Activated CD4-positive, alpha-beta T cell treated with anti-CD3 and anti-CD28 coated beads, Interleukin-2, amount 10 ng/mL, durations not matched to agents 24 days and 14 days (primary cell): ENCODE data around the gene PHYKPL. TPM values are rescaled to one million over a fixed set of nuclear protein-coding genes. Genes with fewer than 3 reads are reported as not detected.
"Not testable (repeated sequence)": the region's sequence is repeated elsewhere in the genome, so short reads cannot be mapped to it uniquely, and the experiment has no call there.

Experiments
- DNase-seq: peaks from one replicate; pipeline ENCODE4 v3.0.0; 2022
- H3K27ac Mint-ChIP-seq: one replicate; pipeline ENCODE4 v1.8.0; 2022; ENCODE audit warnings: mild to moderate bottlenecking, mixed read lengths
- H3K27me3 Mint-ChIP-seq: one replicate; pipeline ENCODE4 v1.8.0; 2022; ENCODE audit warnings: mixed read lengths
- H3K36me3 Mint-ChIP-seq: one replicate; pipeline ENCODE4 v1.8.0; 2022; ENCODE audit warnings: low read depth, mild to moderate bottlenecking, mixed read lengths
- H3K4me1 Mint-ChIP-seq: one replicate; pipeline ENCODE4 v1.8.0; 2021; ENCODE audit warnings: mixed read lengths
- H3K4me3 Mint-ChIP-seq: one replicate; pipeline ENCODE4 v1.8.0; 2022; ENCODE audit warnings: mild to moderate bottlenecking, moderate library complexity, mixed read lengths
- H3K9me3 Mint-ChIP-seq: one replicate; pipeline ENCODE4 v1.8.0; 2021; ENCODE audit warnings: mixed read lengths
- intact Hi-C: fragments of 100-400 bp; cut with micrococcal nuclease; formaldehyde crosslinking; loops from one replicate; pipeline ENCODE4 v1.15.1; 2023
- total RNA-seq: library from RNA; stranded (reverse); gene quantifications from 2 replicates; pipeline ENCODE4 v1.2.3, GENCODE V29; 2022

The PHYKPL gene
- total RNA-seq, 1 donor from 2014 or later, result 77.8 TPM

GRCh38 chr5:178199581-178200434, 32.8 kb downstream of the PHYKPL start:
- H3K9me3 Mint-ChIP-seq, result no peaks in the 10 kb centered on the region
- intact Hi-C loops, result no loop called here
- no peak overlapping the region for H3K4me3 Mint-ChIP-seq
- peaks cover 4% of the 10 kb centered on the region for H3K36me3 Mint-ChIP-seq
- H3K4me1 Mint-ChIP-seq, result peaks cover 2% of the 10 kb centered on the region
- DNase-seq, result no peak
- peaks cover 8% of the 10 kb centered on the region for H3K27me3 Mint-ChIP-seq
- H3K27ac Mint-ChIP-seq, result no peak overlapping the region

DNA sequence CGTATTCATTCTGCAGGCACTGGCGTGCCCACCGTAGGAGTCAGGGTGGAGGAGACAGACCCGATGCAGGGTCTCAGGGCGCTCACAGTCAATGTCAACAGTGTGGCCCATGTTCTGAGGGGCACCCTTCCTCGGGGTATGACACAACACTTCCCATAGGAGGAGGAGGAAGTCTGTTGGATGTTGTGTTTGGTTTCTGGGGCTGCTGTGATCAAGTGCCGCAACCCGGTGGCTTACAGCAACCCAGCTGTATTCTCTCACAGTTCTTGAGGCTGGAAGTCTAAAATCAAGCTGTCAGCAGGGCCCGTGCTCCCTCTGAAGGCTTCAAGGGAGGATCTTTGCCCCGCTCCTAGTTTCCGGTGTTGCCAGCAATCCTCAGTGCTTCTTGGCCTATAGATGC, 33.9 kb downstream of the PHYKPL start:
- no peak overlapping the region for H3K4me3 Mint-ChIP-seq
- H3K36me3 Mint-ChIP-seq, result no peaks in the 10 kb centered on the region
- peaks cover 6% of the 10 kb centered on the region for H3K4me1 Mint-ChIP-seq
- intact Hi-C loops, result no loop called here
- no peak for DNase-seq
- H3K27me3 Mint-ChIP-seq, result peaks cover 11% of the 10 kb centered on the region
- no peak overlapping the region for H3K27ac Mint-ChIP-seq
- no peaks in the 10 kb centered on the region for H3K9me3 Mint-ChIP-seq

GRCh38 chr5:178198151-178198550, 34.5 kb downstream of the PHYKPL start:
- H3K9me3 Mint-ChIP-seq, H3K36me3 Mint-ChIP-seq, H3K4me3 Mint-ChIP-seq, intact Hi-C loops, H3K4me1 Mint-ChIP-seq, H3K27ac Mint-ChIP-seq, DNase-seq: not testable (repeated sequence)
- H3K27me3 Mint-ChIP-seq, result peaks cover 15% of the 10 kb centered on the region

GRCh38 chr5:178196986-178197385, 35.6 kb downstream of the PHYKPL start:
- no peaks in the 10 kb centered on the region for H3K9me3 Mint-ChIP-seq
- intact Hi-C loops, result no loop called here
- no peak for DNase-seq
- H3K4me1 Mint-ChIP-seq, result peaks cover 12% of the 10 kb centered on the region
- H3K4me3 Mint-ChIP-seq, result no peak overlapping the region
- no peak overlapping the region for H3K27ac Mint-ChIP-seq
- H3K36me3 Mint-ChIP-seq, result no peaks in the 10 kb centered on the region
- peaks cover 24% of the 10 kb centered on the region for H3K27me3 Mint-ChIP-seq

DNA sequence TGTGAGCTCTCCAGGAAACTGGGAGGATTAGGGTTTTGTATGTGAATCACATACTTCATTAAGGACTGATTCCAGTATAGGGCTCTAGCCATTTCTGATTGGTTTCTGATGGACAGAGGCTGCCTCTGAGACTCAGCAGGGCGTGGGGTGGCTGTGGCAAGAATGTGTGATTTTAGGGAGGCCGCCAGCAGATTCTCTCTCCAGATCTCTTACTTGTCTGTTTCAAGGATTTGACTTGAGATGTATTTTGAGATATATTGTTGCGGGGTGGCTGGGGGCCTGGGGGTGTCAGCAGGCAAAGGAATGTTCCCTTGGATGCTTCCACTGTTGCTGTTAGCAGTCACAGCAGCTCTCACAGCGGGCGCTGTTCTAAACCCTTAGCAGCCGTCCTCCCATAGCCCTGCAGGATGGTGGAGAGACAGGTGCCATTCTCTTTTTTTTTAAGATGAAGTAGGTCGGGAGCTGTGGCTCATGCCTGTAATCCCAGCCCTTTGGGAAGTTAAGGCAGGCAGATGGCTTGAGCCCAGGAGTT, 36.3 kb downstream of the PHYKPL start:
- peaks cover 24% of the 10 kb centered on the region for H3K27me3 Mint-ChIP-seq
- H3K27ac Mint-ChIP-seq, result no peak overlapping the region
- no peaks in the 10 kb centered on the region for H3K36me3 Mint-ChIP-seq
- no peak overlapping the region for H3K4me3 Mint-ChIP-seq
- no peaks in the 10 kb centered on the region for H3K9me3 Mint-ChIP-seq
- H3K4me1 Mint-ChIP-seq, result peaks cover 12% of the 10 kb centered on the region
- DNase-seq, result no peak
- intact Hi-C loops, result no loop called here

DNA sequence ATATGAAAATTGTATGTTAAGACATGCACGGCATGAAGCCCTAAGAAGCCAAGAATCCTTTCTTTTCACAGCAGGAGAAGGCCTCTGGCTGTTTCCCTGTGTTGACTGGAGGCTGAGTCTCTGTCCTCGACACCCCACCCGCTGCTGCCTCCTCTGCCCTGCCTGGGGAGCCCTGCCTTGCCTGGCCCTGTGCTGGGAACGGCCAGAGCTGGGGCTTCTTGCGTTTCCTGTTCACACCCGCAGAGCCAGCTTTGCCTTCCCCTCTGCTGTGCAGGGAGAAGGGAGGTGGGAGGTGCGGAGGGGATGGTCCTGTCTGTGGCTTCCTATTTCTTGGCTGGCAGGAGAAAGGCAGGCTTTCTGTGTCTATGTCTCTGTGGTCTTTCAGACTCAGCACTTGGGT, 38.6 kb downstream of the PHYKPL start:
- no peak for DNase-seq
- no peaks in the 10 kb centered on the region for H3K36me3 Mint-ChIP-seq
- intact Hi-C loops, result no loop called here
- H3K27me3 Mint-ChIP-seq, result peaks cover 26% of the 10 kb centered on the region
- H3K9me3 Mint-ChIP-seq, result no peaks in the 10 kb centered on the region
- no peak overlapping the region for H3K27ac Mint-ChIP-seq
- H3K4me3 Mint-ChIP-seq, result no peak overlapping the region
- peaks cover 12% of the 10 kb centered on the region for H3K4me1 Mint-ChIP-seq

- intact Hi-C loops, result no loop called here
- Mint-ChIP-seq H3K4me3 (no peak overlapping the region), H3K36me3 (no peaks in the 10 kb centered on the region), H3K9me3 (no peaks in the 10 kb centered on the region), H3K4me1 (peaks cover 12% of the 10 kb centered on the region), H3K27ac (peak overlapping the region; percentile 8), H3K27me3 (peaks cover 32% of the 10 kb centered on the region)
- no peak for DNase-seq
These were observed 39.3 kb downstream of the PHYKPL start for GRCh38 chr5:178193251-178193809.

DNA sequence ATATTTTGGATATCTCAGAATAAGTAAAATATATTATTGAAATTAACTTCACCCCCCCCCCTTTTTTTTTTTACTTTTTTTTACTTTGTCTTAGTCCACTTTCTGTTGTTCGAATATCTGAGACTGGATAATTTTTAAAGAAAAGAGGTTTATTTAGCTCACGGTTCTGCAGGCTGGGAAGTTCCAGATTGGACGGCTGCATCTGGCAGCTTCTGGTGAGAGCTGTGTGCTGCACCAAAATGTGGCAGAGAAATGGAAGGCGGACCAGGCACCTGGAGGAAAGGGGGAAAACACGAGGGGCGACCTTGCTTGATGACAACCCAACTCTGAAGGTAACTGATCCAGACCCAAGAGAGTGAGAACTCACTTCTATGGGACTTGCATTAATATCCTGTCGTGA, 39.8 kb downstream of the PHYKPL start:
- Mint-ChIP-seq H3K9me3 (no peaks in the 10 kb centered on the region), H3K4me3 (no peak overlapping the region), H3K36me3 (no peaks in the 10 kb centered on the region), H3K27ac (no peak overlapping the region), H3K4me1 (peaks cover 12% of the 10 kb centered on the region), H3K27me3 (peaks cover 32% of the 10 kb centered on the region)
- no peak for DNase-seq
- intact Hi-C loops, result no loop called here

- no peak overlapping the region for H3K4me3 Mint-ChIP-seq
- intact Hi-C loops, result no loop called here
- no peak overlapping the region for H3K27ac Mint-ChIP-seq
- peaks cover 30% of the 10 kb centered on the region for H3K27me3 Mint-ChIP-seq
- DNase-seq, result no peak
- H3K4me1 Mint-ChIP-seq, result peaks cover 12% of the 10 kb centered on the region
- H3K36me3 Mint-ChIP-seq, result no peaks in the 10 kb centered on the region
- no peaks in the 10 kb centered on the region for H3K9me3 Mint-ChIP-seq
These were observed 40.4 kb downstream of the PHYKPL start for GRCh38 chr5:178192244-178192643.

DNA sequence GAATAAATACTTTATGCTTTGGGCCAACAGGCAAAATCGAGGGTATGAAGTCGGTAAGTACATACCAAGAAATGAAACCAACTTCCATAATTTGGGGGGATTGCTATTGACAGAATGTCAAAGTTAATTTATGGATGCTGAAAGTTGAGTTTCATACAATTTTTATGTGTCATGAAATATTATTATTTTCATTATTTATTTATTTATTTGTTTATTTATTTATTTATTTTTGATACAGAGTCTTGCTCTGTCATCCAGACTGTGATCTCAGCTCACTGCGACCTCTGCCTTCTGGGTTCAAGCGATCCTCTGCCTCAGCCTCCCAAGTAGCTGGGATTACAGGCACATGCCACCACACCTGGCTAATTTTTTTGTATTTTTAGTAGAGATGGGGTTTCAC, 40.9 kb downstream of the PHYKPL start:
- no peaks in the 10 kb centered on the region for H3K36me3 Mint-ChIP-seq
- no peak overlapping the region for H3K27ac Mint-ChIP-seq
- H3K4me1 Mint-ChIP-seq, result peaks cover 12% of the 10 kb centered on the region
- intact Hi-C loops, result no loop called here
- H3K4me3 Mint-ChIP-seq, result no peak overlapping the region
- no peaks in the 10 kb centered on the region for H3K9me3 Mint-ChIP-seq
- peaks cover 30% of the 10 kb centered on the region for H3K27me3 Mint-ChIP-seq
- DNase-seq, result no peak

- peaks cover 13% of the 10 kb centered on the region for H3K4me1 Mint-ChIP-seq
- H3K27ac Mint-ChIP-seq, result no peak overlapping the region
- no peak for DNase-seq
- H3K9me3 Mint-ChIP-seq, result no peaks in the 10 kb centered on the region
- H3K27me3 Mint-ChIP-seq, result peaks cover 24% of the 10 kb centered on the region
- H3K36me3 Mint-ChIP-seq, result no peaks in the 10 kb centered on the region
- H3K4me3 Mint-ChIP-seq, result no peak overlapping the region
- intact Hi-C loops, result no loop called here
These were observed 43.2 kb downstream of the PHYKPL start for GRCh38 chr5:178189433-178189832.

GRCh38 chr5:178187014-178187413, 45.6 kb downstream of the PHYKPL start, which contains the start of gene GMCL2:
TSS of gene GMCL2 (minus strand) at chr5:178187371. CDS start at chr5:178187299, 72 bp downstream.
- H3K36me3 Mint-ChIP-seq, result no peaks in the 10 kb centered on the region

DNA sequence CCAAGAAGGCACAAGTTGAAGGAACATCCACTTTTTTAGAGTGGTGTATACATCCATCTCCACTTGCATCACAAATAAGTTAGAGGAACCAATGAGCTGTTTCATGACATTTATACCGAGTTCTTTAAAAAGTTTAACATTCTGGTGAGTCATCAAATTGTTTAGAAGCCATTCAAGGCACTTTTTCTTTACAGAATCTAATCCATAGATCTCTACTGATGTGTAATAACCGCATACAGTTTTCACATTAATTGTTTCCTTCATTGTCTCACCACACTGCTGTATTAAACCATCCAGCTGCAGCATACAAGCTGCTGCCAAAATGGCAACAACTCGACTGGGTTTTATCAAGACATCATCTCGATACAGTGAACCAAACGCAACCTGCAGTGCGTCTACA, 46.2 kb downstream of the PHYKPL start:
- Mint-ChIP-seq H3K36me3 (no peaks in the 10 kb centered on the region), H3K9me3 (no peaks in the 10 kb centered on the region), H3K27me3 (peaks cover 8% of the 10 kb centered on the region), H3K27ac (no peak overlapping the region), H3K4me3 (no peak overlapping the region), H3K4me1 (peaks cover 8% of the 10 kb centered on the region)
- intact Hi-C loops, result no loop called here
- DNase-seq, result no peak

More at GRCh38 chr5:178187014-178187413, 45.6 kb downstream of the PHYKPL start, which contains the start of gene GMCL2:
- peaks cover 7% of the 10 kb centered on the region for H3K4me1 Mint-ChIP-seq
- no peak for DNase-seq
- no peak within 1 kb of the TSS for H3K27ac Mint-ChIP-seq
- H3K27me3 Mint-ChIP-seq, result peaks cover 9% of the 10 kb centered on the region
- no peak within 1 kb of the TSS for H3K4me3 Mint-ChIP-seq
- H3K9me3 Mint-ChIP-seq, result no peaks in the 10 kb centered on the region
- intact Hi-C loops, result no loop called here

DNA sequence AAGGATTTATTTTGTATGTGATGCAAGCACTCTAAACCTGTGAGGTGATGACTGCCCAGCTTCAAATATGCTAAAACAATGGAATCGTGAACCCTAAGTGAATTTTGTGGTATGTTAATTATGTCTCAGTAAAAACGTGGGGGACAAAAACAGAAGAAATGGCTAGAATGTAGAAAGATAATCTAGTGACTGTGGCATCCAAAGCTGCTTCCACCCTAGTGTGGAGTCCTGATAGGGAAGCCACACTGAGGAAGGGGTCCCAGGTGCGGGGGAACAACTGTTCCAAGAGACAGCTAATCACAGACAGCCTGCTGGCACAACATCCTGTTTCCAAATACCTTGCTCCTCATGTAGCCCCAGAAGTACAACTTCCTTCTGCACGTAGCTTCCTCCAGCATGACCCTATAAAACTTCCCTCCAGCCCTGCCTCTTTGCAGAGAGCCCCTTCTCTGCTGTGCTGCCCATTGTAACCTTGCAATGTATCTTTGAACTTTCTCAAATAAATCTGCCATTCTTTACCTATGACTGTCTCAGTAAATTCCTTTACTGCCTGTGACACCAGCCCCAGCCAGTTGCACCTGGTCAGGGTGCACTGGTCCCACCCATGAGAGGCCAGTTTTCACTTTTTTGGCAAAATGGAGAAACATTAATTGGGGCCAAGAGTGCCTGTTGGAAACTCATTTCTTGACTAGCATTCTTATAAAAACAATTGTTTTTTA, 50.3 kb downstream of the PHYKPL start:
- H3K27me3 Mint-ChIP-seq, result peaks cover 2% of the 10 kb centered on the region
- H3K27ac Mint-ChIP-seq, result no peak overlapping the region
- no peak for DNase-seq
- H3K36me3 Mint-ChIP-seq, result no peaks in the 10 kb centered on the region
- no peaks in the 10 kb centered on the region for H3K9me3 Mint-ChIP-seq
- intact Hi-C loops, result no loop called here
- H3K4me3 Mint-ChIP-seq, result no peak overlapping the region
- H3K4me1 Mint-ChIP-seq, result peaks cover 8% of the 10 kb centered on the region
